Neural progenitor cell (in vitro differentiated cells): ENCODE results near the gene KBTBD8. TPM values are rescaled to one million over a fixed set of nuclear protein-coding genes. Genes with fewer than 3 reads are reported as not detected.

Experiments
- DNase-seq: peaks from one replicate; pipeline ENCODE4 v3.0.0-alpha.2; 2016; ENCODE audit warnings: low spot score
- H2AFZ ChIP-seq: fragments of 200-600 bp; sonication (generic); replicated peaks from 2 replicates; pipeline ENCODE4 v1.6.1; 2016; ENCODE audit warnings: antibody characterized with exemption
- H3F3A ChIP-seq: fragments of 200-600 bp; sonication (generic); 2 replicates; pipeline ENCODE4 v1.6.1; 2016; ENCODE audit warnings: antibody characterized with exemption, low read depth
- H3K27ac ChIP-seq: fragments of 200-600 bp; sonication (generic); 2 replicates; pipeline ENCODE4 v1.5.1; 2016; ENCODE audit warnings: mild to moderate bottlenecking
- H3K27me3 ChIP-seq: fragments of 200-600 bp; sonication (generic); 2 replicates; pipeline ENCODE4 v1.6.1; 2016; ENCODE audit warnings: mild to moderate bottlenecking, moderate library complexity
- H3K36me3 ChIP-seq: fragments of 200-600 bp; sonication (generic); 2 replicates; pipeline ENCODE4 v1.5.1; 2016
- H3K4me1 ChIP-seq: fragments of 200-600 bp; sonication (generic); 2 replicates; pipeline ENCODE4 v1.6.1; 2016; ENCODE audit warnings: mixed run types
- H3K4me2 ChIP-seq: fragments of 200-600 bp; sonication (generic); 2 replicates; pipeline ENCODE4 v1.6.1; 2016
- H3K4me3 ChIP-seq: fragments of 200-600 bp; sonication (generic); 2 replicates; pipeline ENCODE4 v1.5.1; 2016
- H3K79me2 ChIP-seq: fragments of 200-600 bp; sonication (generic); 2 replicates; pipeline ENCODE4 v1.6.1; 2016; ENCODE audit warnings: low read depth
- H3K9ac ChIP-seq: fragments of 200-600 bp; sonication (generic); 2 replicates; pipeline ENCODE4 v1.6.1; 2016
- H3K9me3 ChIP-seq: fragments of 200-600 bp; sonication (generic); 2 replicates; pipeline ENCODE4 v1.5.1; 2016; ENCODE audit warnings: low read depth
- H4K20me1 ChIP-seq: fragments of 200-600 bp; sonication (generic); 2 replicates; pipeline ENCODE4 v1.6.1; 2016; ENCODE audit warnings: low read depth
- H3K27ac Mint-ChIP-seq: 3 replicates; pipeline ENCODE4 v1.8.0; 2021; ENCODE audit warnings: mixed read lengths
- H3K27me3 Mint-ChIP-seq: 2 replicates; pipeline ENCODE4 v1.8.0; 2022; ENCODE audit warnings: low read depth, mild to moderate bottlenecking, inconsistent platforms, moderate library complexity, mixed read lengths; ENCODE audit not compliant: insufficient read depth
- H3K36me3 Mint-ChIP-seq: 3 replicates; pipeline ENCODE4 v1.8.0; 2021; ENCODE audit warnings: mixed read lengths
- H3K4me1 Mint-ChIP-seq: 3 replicates; pipeline ENCODE4 v1.8.0; 2021; ENCODE audit warnings: mixed read lengths
- H3K4me3 Mint-ChIP-seq: 3 replicates; pipeline ENCODE4 v1.8.0; 2021; ENCODE audit warnings: mild to moderate bottlenecking, moderate library complexity, mixed read lengths
- H3K9me3 Mint-ChIP-seq: 3 replicates; pipeline ENCODE4 v1.8.0; 2020; ENCODE audit warnings: mixed read lengths
- EZH2 ChIP-seq: fragments of 200-600 bp; sonication (generic); IDR thresholded peaks from 2 replicates; pipeline ENCODE4 v1.6.1; 2017; ENCODE audit warnings: antibody characterized with exemption, mild to moderate bottlenecking, moderate library complexity
- EZH2phosphoT487 ChIP-seq: fragments of 200-600 bp; sonication (generic); IDR thresholded peaks from 2 replicates; pipeline ENCODE4 v1.6.1; 2017; ENCODE audit warnings: antibody characterized with exemption
- total RNA-seq: library from RNA; depleted of rRNA; stranded (reverse); fragments of >200 nt; gene quantifications from 2 replicates; pipeline ENCODE4 v1.2.3, GENCODE V29; 2015; ENCODE audit warnings: low replicate concordance
- TF ChIP-seq, protein P1 (sequence below): fragments of 200-600 bp; sonication (generic); IDR thresholded peaks from 2 replicates; pipeline ENCODE4 v1.5.1; 2017; ENCODE audit warnings: antibody characterized with exemption, mild to moderate bottlenecking

KBTBD8 gene
- total RNA-seq, 1 donor from 2014 or later = 8.3 TPM

GRCh38 chr3:67044295-67044694, 46.2 kb downstream of the KBTBD8 start:
- Histone ChIP-seq H3K9me3 (no peaks in the 10 kb centered on the region), H3K79me2 (no peaks in the 10 kb centered on the region), H3F3A (no peaks in the 10 kb centered on the region), H4K20me1 (no peaks in the 10 kb centered on the region), H2AFZ (no peak overlapping the region), H3K4me1 (peaks cover 13% of the 10 kb centered on the region), H3K27me3 (no peaks in the 10 kb centered on the region), H3K9ac (no peak overlapping the region), H3K4me3 (no peak overlapping the region), H3K27ac (no peak overlapping the region), H3K4me2 (no peak overlapping the region), H3K36me3 (no peaks in the 10 kb centered on the region)
- peaks cover 13% of the 10 kb centered on the region for H3K4me1 Mint-ChIP-seq
- TF ChIP-seq, protein P1, sequence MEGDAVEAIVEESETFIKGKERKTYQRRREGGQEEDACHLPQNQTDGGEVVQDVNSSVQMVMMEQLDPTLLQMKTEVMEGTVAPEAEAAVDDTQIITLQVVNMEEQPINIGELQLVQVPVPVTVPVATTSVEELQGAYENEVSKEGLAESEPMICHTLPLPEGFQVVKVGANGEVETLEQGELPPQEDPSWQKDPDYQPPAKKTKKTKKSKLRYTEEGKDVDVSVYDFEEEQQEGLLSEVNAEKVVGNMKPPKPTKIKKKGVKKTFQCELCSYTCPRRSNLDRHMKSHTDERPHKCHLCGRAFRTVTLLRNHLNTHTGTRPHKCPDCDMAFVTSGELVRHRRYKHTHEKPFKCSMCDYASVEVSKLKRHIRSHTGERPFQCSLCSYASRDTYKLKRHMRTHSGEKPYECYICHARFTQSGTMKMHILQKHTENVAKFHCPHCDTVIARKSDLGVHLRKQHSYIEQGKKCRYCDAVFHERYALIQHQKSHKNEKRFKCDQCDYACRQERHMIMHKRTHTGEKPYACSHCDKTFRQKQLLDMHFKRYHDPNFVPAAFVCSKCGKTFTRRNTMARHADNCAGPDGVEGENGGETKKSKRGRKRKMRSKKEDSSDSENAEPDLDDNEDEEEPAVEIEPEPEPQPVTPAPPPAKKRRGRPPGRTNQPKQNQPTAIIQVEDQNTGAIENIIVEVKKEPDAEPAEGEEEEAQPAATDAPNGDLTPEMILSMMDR = no peak
- TF ChIP-seq EZH2phosphoT487 (no peak), EZH2 (no peak)
- no peaks in the 10 kb centered on the region for H3K9me3 Mint-ChIP-seq
- H3K27me3 Mint-ChIP-seq = no peaks in the 10 kb centered on the region
- H3K4me3 Mint-ChIP-seq = no peak overlapping the region
- no peaks in the 10 kb centered on the region for H3K36me3 Mint-ChIP-seq
- no peak overlapping the region for H3K27ac Mint-ChIP-seq
- DNase-seq = no peak

GRCh38 chr3:67044955-67045354, 46.8 kb downstream of the KBTBD8 start:
- no peaks in the 10 kb centered on the region for H4K20me1 ChIP-seq
- H3K27ac Mint-ChIP-seq = no peak overlapping the region

DNA sequence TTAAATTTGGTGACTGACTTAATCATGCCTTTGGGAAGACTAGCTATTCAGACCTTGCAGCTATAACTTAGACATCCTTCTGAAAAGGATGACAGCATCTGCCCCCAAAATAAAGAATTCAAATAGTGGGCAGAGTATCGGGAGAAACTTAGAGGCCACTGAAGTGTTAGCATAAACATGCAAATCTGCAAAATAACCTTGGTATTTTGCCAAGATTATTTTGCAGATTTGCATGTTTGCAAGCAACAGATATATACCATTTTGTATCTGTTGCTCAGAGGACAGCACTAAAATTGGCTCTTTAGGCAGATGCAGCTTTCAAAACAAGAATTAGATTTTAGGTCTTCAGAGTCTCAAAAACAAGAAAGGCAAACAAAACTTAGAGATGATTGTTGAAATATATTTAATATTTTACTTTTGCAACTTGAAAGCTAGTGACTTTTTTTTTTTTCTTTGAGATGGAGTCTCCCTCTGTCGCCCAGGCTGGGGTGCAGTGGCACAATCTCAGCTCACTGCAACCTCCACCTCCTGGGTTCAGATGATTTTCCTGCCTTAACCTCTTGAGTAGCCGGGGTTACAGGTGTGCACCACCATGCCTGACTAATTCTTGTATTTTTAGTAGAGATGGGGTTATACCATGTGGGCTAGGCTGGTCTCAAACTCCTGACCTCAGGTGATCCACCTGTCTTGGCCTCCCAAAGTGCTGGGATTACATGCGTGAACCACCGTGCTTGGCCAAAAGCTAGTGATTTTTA, 47.8 kb downstream of the KBTBD8 start:
- H4K20me1 ChIP-seq = no peaks in the 10 kb centered on the region
- no peaks in the 10 kb centered on the region for H3K27me3 ChIP-seq
- no peaks in the 10 kb centered on the region for H3K36me3 Mint-ChIP-seq
- H3K9me3 ChIP-seq = no peaks in the 10 kb centered on the region
- peaks cover 13% of the 10 kb centered on the region for H3K4me1 ChIP-seq
- H3K9me3 Mint-ChIP-seq = no peaks in the 10 kb centered on the region
- H3K27me3 Mint-ChIP-seq = no peaks in the 10 kb centered on the region
- H3K4me3 Mint-ChIP-seq = no peak overlapping the region
- H3K27ac Mint-ChIP-seq = no peak overlapping the region
- H3K27ac ChIP-seq = no peak overlapping the region
- H3K4me2 ChIP-seq = no peak overlapping the region
- peak overlapping the region; percentile 1 for H2AFZ ChIP-seq
- DNase-seq = no peak
- H3F3A ChIP-seq = no peaks in the 10 kb centered on the region
- TF ChIP-seq EZH2phosphoT487 = no peak
- TF ChIP-seq, protein P1 = no peak
- TF ChIP-seq EZH2 = no peak
- no peaks in the 10 kb centered on the region for H3K36me3 ChIP-seq
- H3K79me2 ChIP-seq = no peaks in the 10 kb centered on the region
- H3K4me3 ChIP-seq = no peak overlapping the region
- H3K4me1 Mint-ChIP-seq = peaks cover 13% of the 10 kb centered on the region
- H3K9ac ChIP-seq = no peak overlapping the region

More at GRCh38 chr3:67044955-67045354, 46.8 kb downstream of the KBTBD8 start:
- no peak overlapping the region for H3K4me3 ChIP-seq
- no peak overlapping the region for H3K4me3 Mint-ChIP-seq
- H2AFZ ChIP-seq = peak overlapping the region; percentile 1
- H3K9me3 ChIP-seq = no peaks in the 10 kb centered on the region
- H3K79me2 ChIP-seq = no peaks in the 10 kb centered on the region
- H3K9me3 Mint-ChIP-seq = no peaks in the 10 kb centered on the region
- H3K9ac ChIP-seq = no peak overlapping the region
- H3K36me3 Mint-ChIP-seq = no peaks in the 10 kb centered on the region
- DNase-seq = peak; percentile 28
- no peak overlapping the region for H3K4me2 ChIP-seq
- H3K4me1 Mint-ChIP-seq = peaks cover 13% of the 10 kb centered on the region
- no peaks in the 10 kb centered on the region for H3K36me3 ChIP-seq
- no peaks in the 10 kb centered on the region for H3K27me3 Mint-ChIP-seq
- no peak overlapping the region for H3K27ac ChIP-seq
- no peak for TF ChIP-seq EZH2
- TF ChIP-seq EZH2phosphoT487 = no peak
- TF ChIP-seq, protein P1 = no peak
- no peaks in the 10 kb centered on the region for H3K27me3 ChIP-seq
- H3F3A ChIP-seq = no peaks in the 10 kb centered on the region
- H3K4me1 ChIP-seq = peaks cover 13% of the 10 kb centered on the region
